NCI-H128 (cell line): ENCODE data around the gene HNRNPD.
"Not testable (repeated sequence)": the region's sequence is repeated elsewhere in the genome, so short reads cannot be mapped to it uniquely, and the experiment has no call there.

Source experiments
- DNase-seq: peaks from one replicate; lab custom pipeline; 2025; ENCODE audit not compliant: unreplicated experiment; lab: John Stamatoyannopoulos, UW

The HNRNPD gene

GRCh38 chr4:82373486-82373815 is 340 bp downstream of the HNRNPD start:
- DNase-seq = no peak

- peak; percentile 6 for DNase-seq
Observed at GRCh38 chr4:82372517-82373485, 990 bp downstream of the HNRNPD start.

- no peak for DNase-seq
Observed at GRCh38 chr4:82371497-82371896, 2.3 kb downstream of the HNRNPD start.

GRCh38 chr4:82367438-82368097 is 6.2 kb downstream of the HNRNPD start:
- DNase-seq = no peak

DNA sequence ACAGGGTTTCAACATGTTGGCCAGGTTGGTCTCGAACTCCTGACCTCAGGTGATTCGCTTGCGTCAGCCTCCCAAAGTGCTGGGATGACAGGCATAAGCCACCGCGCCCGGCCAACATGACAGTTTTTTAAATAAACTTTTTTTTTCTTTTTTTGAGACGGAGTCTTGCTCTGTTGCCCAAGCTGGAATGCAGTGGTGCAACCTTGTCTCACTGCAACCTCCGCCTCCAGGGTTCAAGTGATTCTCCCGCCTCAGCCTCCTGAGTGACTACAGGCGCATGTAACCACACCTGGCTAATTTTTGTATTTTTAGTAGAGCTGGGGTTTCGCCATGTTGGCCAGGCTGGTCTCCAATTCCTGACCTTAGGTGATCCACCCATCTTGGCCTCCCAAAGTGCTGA is 7.4 kb downstream of the HNRNPD start:
- not testable (repeated sequence) for DNase-seq

DNA sequence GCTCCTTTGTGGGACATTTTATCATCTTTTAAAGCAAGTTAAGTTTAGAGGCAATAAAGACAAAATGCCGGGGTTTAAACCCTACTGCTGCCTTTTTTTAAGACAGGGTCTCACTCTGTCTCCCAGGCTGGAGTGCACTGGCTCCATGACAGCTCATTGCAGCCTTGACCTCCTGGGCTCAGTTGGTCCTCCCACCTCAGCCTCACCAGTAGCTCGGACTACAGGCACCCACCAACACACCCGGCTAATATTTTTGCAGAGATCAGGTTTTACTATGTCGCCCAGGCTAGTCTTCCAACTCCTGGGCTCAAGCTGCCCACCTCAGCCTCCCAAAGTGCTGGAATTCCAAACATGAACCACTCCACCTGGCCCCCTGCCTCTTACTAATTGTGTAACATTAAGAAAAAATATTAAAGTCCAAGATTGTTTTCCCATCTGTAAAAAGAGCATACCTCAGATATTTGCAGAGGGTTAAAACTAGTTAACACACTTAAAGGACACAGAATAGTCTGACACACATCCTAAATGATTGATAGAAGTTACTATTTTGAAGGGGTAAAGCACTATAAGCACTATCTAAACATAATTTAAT is 9.8 kb downstream of the HNRNPD start:
- DNase-seq = no peak

GRCh38 chr4:82362565-82362964 is 11.2 kb downstream of the HNRNPD start:
- DNase-seq = no peak

DNA sequence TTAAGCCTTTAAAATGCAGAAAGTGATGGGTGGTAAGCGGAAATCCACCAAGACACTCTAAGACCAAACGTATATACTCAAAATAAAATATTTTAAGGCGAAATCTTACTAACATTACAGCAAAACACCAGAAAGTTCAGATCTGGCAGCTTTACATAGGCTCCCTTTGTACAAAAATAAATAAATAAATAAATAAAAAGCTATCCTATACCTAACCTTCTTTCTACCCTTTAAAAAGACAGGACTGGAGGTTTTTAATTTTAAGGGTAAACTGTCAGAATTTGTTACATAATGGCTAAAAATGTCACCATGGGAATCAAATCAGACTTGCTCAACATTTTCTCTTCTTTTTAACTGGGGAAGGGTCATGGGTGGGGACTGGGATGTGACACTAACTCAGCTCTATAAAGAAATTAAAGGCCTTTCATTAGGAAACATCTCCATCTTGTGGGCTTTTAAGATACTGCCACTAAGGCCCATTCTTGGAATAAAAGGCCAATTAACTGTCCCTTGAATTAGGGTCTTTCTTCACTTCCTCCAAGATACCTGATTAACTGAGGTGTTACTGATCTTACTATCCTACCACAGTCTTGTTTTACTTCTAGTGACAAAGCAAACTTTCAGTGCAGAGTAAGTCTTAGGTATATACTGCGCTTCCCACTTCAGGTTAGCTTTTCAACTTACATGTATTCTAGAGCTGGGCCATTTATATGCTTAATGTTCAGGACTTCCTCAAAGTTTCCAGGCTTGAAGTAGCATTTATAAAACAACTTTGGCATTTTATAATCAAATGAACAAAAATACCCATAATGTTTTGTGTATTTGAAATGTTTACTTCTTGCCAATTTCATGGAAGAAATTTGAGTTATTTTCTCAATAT is 13.3 kb downstream of the HNRNPD start:
- no peak for DNase-seq

GRCh38 chr4:82358847-82359246 is 14.9 kb downstream of the HNRNPD start:
- no peak for DNase-seq

GRCh38 chr4:82357640-82358039 is 16.2 kb downstream of the HNRNPD start:
- no peak for DNase-seq

GRCh38 chr4:82354788-82355187 is 19.0 kb downstream of the HNRNPD start:
- no peak for DNase-seq

DNA sequence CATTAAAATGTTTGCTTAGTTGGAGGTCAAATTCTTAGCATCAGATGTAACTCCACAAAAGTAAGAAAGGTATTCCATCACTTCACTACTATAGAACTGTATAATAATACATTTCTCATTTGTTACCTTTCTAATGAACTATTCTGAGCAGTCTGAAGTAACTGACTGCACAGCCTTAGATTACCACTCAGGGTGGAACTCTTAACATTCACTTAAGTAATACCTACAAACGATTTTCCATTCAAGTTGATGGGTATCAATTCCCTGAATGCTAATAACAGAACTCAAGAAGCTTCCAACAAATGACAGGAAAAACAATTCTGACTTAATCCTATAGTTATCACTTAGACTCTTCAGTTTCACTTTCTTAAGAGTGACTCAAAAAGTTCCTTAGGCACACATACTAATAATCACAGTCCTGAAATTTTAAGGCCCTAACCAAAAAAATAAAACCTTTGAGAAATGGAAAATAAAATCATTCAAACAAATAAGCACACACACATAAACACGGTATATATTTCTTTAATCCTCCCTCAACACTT is 20.9 kb downstream of the HNRNPD start:
- DNase-seq = no peak

DNA sequence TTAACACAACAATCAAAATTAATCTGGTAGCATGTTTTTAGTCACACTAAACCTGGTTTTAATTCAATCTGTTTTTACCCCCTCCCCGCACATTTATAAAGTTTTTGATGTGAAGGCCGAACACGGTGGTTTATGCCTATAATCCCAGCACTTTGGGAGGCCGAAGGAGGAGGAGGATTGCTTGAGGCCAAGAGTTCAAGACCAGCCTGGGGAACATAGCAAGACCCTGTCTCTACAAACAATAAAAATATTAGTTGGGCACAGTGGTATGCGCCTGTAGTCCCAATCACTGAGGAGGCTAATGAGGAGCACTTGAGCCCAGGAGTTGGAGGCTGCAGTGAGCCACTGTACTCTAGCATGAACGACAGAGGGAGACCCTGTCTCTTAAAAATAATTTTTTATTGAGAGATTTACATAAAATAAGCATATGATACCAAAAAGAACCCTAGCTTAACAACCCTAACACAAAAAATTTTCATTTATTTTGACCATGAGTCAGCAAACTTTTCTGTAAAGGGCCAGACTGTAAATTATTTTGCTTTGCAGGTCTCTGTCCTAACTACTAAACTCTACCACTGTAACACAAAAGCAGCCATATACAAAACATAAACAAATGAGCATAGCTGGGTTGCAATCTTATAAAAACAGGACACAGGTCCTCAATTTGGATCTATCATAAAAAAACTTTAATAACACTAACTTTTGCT is 21.5 kb downstream of the HNRNPD start:
- DNase-seq = no peak

GRCh38 chr4:82346126-82346525 is 27.7 kb downstream of the HNRNPD start:
- DNase-seq = no peak

- no peak for DNase-seq
Observed at GRCh38 chr4:82335043-82335442, 38.7 kb downstream of the HNRNPD start.

DNA sequence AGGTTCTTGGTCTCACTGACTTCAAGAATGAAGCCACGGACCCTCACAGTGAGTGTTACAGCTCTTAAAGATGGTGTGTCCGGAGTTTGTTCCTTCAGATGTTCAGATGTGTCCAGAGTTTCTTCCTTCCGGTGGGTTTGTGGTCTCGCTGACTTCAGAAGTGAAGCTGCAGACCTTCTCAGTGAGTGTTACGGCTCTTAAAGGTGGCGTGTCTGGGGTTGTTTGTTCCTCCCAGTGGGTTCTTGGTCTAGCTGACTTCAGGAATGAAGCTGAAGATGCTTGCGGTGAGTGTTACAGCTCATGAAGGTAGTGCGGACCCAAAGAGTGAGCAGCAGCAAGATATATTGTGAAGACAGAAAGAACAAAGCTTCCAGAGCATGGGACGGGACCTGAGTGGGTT is 40.1 kb downstream of the HNRNPD start:
- DNase-seq = not testable (repeated sequence)

GRCh38 chr4:82331814-82332213 is 42.0 kb downstream of the HNRNPD start:
- DNase-seq = no peak

DNA sequence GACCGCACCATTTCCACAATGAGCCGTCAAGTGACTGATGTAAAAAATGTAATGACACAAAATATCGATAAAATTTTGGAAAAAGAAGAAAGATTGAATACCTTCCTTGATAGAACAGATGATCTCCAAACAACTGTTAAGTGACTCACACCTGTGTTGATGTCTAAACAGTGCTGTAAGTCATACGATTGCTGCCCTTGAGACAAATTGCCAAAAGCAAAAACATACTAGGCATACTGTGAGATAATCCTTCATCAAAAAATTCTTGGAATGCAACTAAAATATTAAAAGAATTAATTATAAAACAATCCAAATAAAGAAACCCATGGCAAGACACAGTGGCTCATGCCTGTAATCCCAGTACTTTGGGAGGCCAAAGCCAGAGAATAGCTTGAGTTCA is 53.4 kb downstream of the HNRNPD start:
- no peak for DNase-seq

DNA sequence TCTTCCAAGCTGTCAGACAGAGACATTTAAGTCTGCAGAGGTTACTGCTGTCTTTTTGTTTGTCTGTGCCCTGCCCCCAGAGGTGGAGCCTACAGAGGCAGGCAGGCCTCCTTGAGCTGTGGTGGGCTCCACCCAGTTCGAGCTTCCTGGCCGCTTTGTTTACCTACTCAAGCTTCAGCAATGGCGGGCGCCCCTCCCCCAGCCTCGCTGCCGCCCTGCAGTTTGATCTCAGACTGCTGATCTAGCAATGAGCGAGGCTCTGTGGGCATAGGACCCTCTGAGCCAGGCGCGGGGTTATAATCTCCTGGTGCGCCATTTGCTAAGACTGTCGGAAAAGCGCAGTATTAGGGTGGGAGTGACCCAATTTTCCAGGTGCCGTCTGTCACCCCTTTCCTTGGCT is 70.7 kb downstream of the HNRNPD start:
- DNase-seq = not testable (repeated sequence)
